IgD-negative memory B cell (primary cell): ENCODE results near the gene MRPS31. TPM values are rescaled to one million over a fixed set of nuclear protein-coding genes. Genes with fewer than 3 reads are reported as not detected.

Experiments used
- H3K27ac Mint-ChIP-seq, 3 donors: one replicate each; pipeline ENCODE4 v1.8.0; 2020 to 2022; ENCODE audit warnings: mild to moderate bottlenecking in 3 of 3, mixed read lengths in 3 of 3, moderate library complexity in 1 of 3
- H3K27me3 Mint-ChIP-seq: one replicate; pipeline ENCODE4 v1.8.0; 2021; ENCODE audit warnings: mixed read lengths
- H3K36me3 Mint-ChIP-seq: one replicate; pipeline ENCODE4 v1.8.0; 2020; ENCODE audit warnings: mild to moderate bottlenecking, mixed read lengths
- H3K4me1 Mint-ChIP-seq, 3 donors: one replicate each; pipeline ENCODE4 v1.8.0; 2020 to 2022; ENCODE audit warnings: mixed read lengths in 3 of 3, mild to moderate bottlenecking in 1 of 3
- H3K4me3 Mint-ChIP-seq, 4 donors: one replicate each; pipeline ENCODE4 v1.8.0; 2020 to 2022; ENCODE audit warnings: mild to moderate bottlenecking in 4 of 4, mixed read lengths in 4 of 4, moderate library complexity in 3 of 4
- H3K9me3 Mint-ChIP-seq, 3 donors: one replicate each; pipeline ENCODE4 v1.8.0; 2020 to 2021; ENCODE audit warnings: mixed read lengths in 3 of 3, mild to moderate bottlenecking in 1 of 3
- polyA plus RNA-seq: library from polyadenylated mRNA; unstranded; fragments of 300-500 nt; fragmentation: Illumina TruSeq; gene quantifications from one replicate; pipeline ENCODE4 v1.2.3, GENCODE V29; 2021

MRPS31 gene
- polyA plus RNA-seq, 1 donor from 2014 or later: 53.6 TPM

- no peaks in the 10 kb centered on the region for H3K27me3 Mint-ChIP-seq
- no peaks in the 10 kb centered on the region for H3K9me3 Mint-ChIP-seq
- peaks cover 15 to 19% (median 18%) of the 10 kb centered on the region in 3 donors for H3K4me1 Mint-ChIP-seq
- H3K27ac Mint-ChIP-seq: no peak overlapping the region
- H3K36me3 Mint-ChIP-seq: no peaks in the 10 kb centered on the region
- no peak overlapping the region for H3K4me3 Mint-ChIP-seq
Measured at GRCh38 chr13:40779796-40780285, 8.9 kb upstream of the MRPS31 start.

GRCh38 chr13:40779049-40779448 is 8.1 kb upstream of the MRPS31 start:
- H3K27ac Mint-ChIP-seq: no peak overlapping the region
- H3K9me3 Mint-ChIP-seq: no peaks in the 10 kb centered on the region
- no peak overlapping the region for H3K4me3 Mint-ChIP-seq
- no peaks in the 10 kb centered on the region for H3K36me3 Mint-ChIP-seq
- H3K4me1 Mint-ChIP-seq: peaks cover 15 to 19% (median 18%) of the 10 kb centered on the region in 3 donors
- no peaks in the 10 kb centered on the region for H3K27me3 Mint-ChIP-seq

- peak overlapping the region in 1 of 3 donors; percentile 69 for H3K27ac Mint-ChIP-seq
- H3K9me3 Mint-ChIP-seq: no peaks in the 10 kb centered on the region
- H3K36me3 Mint-ChIP-seq: no peaks in the 10 kb centered on the region
- H3K4me1 Mint-ChIP-seq: peaks cover 15 to 19% (median 17%) of the 10 kb centered on the region in 3 donors
- no peaks in the 10 kb centered on the region for H3K27me3 Mint-ChIP-seq
- peak overlapping the region in 2 of 4 donors; percentile 36 to 82 for H3K4me3 Mint-ChIP-seq
Measured at GRCh38 chr13:40777809-40778175, 6.8 kb upstream of the MRPS31 start.

GRCh38 chr13:40777166-40777808 is 6.3 kb upstream of the MRPS31 start:
- H3K27me3 Mint-ChIP-seq: no peaks in the 10 kb centered on the region
- H3K4me1 Mint-ChIP-seq: peaks cover 15 to 19% (median 17%) of the 10 kb centered on the region in 3 donors
- no peaks in the 10 kb centered on the region for H3K36me3 Mint-ChIP-seq
- no peaks in the 10 kb centered on the region for H3K9me3 Mint-ChIP-seq
- peak overlapping the region in 2 of 3 donors; percentile 30 to 69 for H3K27ac Mint-ChIP-seq
- peak overlapping the region; percentile 36 to 91 (median 74) for H3K4me3 Mint-ChIP-seq

- Mint-ChIP-seq H3K9me3 (no peaks in the 10 kb centered on the region), H3K4me3 (peak overlapping the region; percentile 36 to 91 (median 74)), H3K4me1 (peaks cover 13 to 16% (median 16%) of the 10 kb centered on the region in 3 donors)
Measured at GRCh38 chr13:40776681-40777165, 5.7 kb upstream of the MRPS31 start.

GRCh38 chr13:40776232-40776631 is 5.2 kb upstream of the MRPS31 start:
- Mint-ChIP-seq H3K9me3 (no peaks in the 10 kb centered on the region), H3K27me3 (no peaks in the 10 kb centered on the region), H3K36me3 (no peaks in the 10 kb centered on the region), H3K4me1 (peaks cover 11 to 16% (median 12%) of the 10 kb centered on the region in 3 donors), H3K4me3 (peak overlapping the region in 3 of 4 donors; percentile 36 to 91 (median 82)), H3K27ac (peak overlapping the region in 1 of 3 donors; percentile 31)

More at GRCh38 chr13:40776681-40777165, 5.7 kb upstream of the MRPS31 start:
- Mint-ChIP-seq H3K27ac (peak overlapping the region in 2 of 3 donors; percentile 30 to 69), H3K36me3 (no peaks in the 10 kb centered on the region), H3K27me3 (no peaks in the 10 kb centered on the region)

- Mint-ChIP-seq H3K4me3 (no peak overlapping the region), H3K9me3 (no peaks in the 10 kb centered on the region), H3K4me1 (peaks cover 19 to 26% (median 20%) of the 10 kb centered on the region in 3 donors), H3K27me3 (no peaks in the 10 kb centered on the region), H3K36me3 (no peaks in the 10 kb centered on the region), H3K27ac (no peak overlapping the region)
Measured at GRCh38 chr13:40774672-40775071, 3.7 kb upstream of the MRPS31 start.

GRCh38 chr13:40772765-40773473 is 1.9 kb upstream of the MRPS31 start:
- peaks cover 24 to 34% (median 24%) of the 10 kb centered on the region in 3 donors for H3K4me1 Mint-ChIP-seq
- peak overlapping the region in 1 of 3 donors; percentile 25 for H3K27ac Mint-ChIP-seq
- H3K4me3 Mint-ChIP-seq: peak overlapping the region in 3 of 4 donors; percentile 34 to 94 (median 47)
- H3K27me3 Mint-ChIP-seq: no peaks in the 10 kb centered on the region
- H3K36me3 Mint-ChIP-seq: no peaks in the 10 kb centered on the region
- no peaks in the 10 kb centered on the region for H3K9me3 Mint-ChIP-seq

- Mint-ChIP-seq H3K27me3 (no peaks in the 10 kb centered on the region), H3K4me1 (peaks cover 11 to 24% (median 15%) of the 10 kb centered on the region in 3 donors), H3K27ac (peak overlapping the region; percentile 93 to 97 (median 97)), H3K9me3 (no peaks in the 10 kb centered on the region), H3K36me3 (no peaks in the 10 kb centered on the region), H3K4me3 (peak overlapping the region; percentile 94 to 99 (median 98))
Measured at GRCh38 chr13:40770609-40770933, 419 bp downstream of the MRPS31 start.

- Mint-ChIP-seq H3K27ac (peak overlapping the region in 1 of 3 donors; percentile 97), H3K27me3 (no peaks in the 10 kb centered on the region), H3K4me1 (peaks cover 11 to 24% (median 15%) of the 10 kb centered on the region in 3 donors), H3K4me3 (peak overlapping the region; percentile 94 to 99 (median 98)), H3K36me3 (no peaks in the 10 kb centered on the region), H3K9me3 (no peaks in the 10 kb centered on the region)
Measured at GRCh38 chr13:40769970-40770369, 1.0 kb downstream of the MRPS31 start.

- no peaks in the 10 kb centered on the region for H3K36me3 Mint-ChIP-seq
- H3K27ac Mint-ChIP-seq: no peak overlapping the region
- H3K4me3 Mint-ChIP-seq: no peak overlapping the region
- H3K9me3 Mint-ChIP-seq: no peaks in the 10 kb centered on the region
- no peaks in the 10 kb centered on the region for H3K27me3 Mint-ChIP-seq
- H3K4me1 Mint-ChIP-seq: peaks cover 12 to 22% (median 19%) of the 10 kb centered on the region in 3 donors
Measured at GRCh38 chr13:40765602-40766001, 5.4 kb downstream of the MRPS31 start.

- Mint-ChIP-seq H3K36me3 (no peaks in the 10 kb centered on the region), H3K27ac (no peak overlapping the region), H3K27me3 (no peaks in the 10 kb centered on the region), H3K4me3 (no peak overlapping the region), H3K9me3 (no peaks in the 10 kb centered on the region), H3K4me1 (peaks cover 11 to 15% (median 12%) of the 10 kb centered on the region in 3 donors)
Measured at GRCh38 chr13:40764587-40765403, 6.2 kb downstream of the MRPS31 start.

GRCh38 chr13:40762849-40763248 is 8.1 kb downstream of the MRPS31 start:
- Mint-ChIP-seq H3K27me3 (no peaks in the 10 kb centered on the region), H3K4me3 (no peak overlapping the region), H3K9me3 (no peaks in the 10 kb centered on the region), H3K27ac (no peak overlapping the region), H3K4me1 (peaks cover 5 to 9% (median 9%) of the 10 kb centered on the region in 3 donors), H3K36me3 (peaks cover 2% of the 10 kb centered on the region)

GRCh38 chr13:40758811-40759210 is 12.2 kb downstream of the MRPS31 start:
- Mint-ChIP-seq H3K4me3 (no peak overlapping the region), H3K27ac (no peak overlapping the region), H3K36me3 (peaks cover 8% of the 10 kb centered on the region), H3K4me1 (peaks cover 12 to 17% (median 13%) of the 10 kb centered on the region in 3 donors), H3K27me3 (no peaks in the 10 kb centered on the region), H3K9me3 (no peaks in the 10 kb centered on the region)
